WI38 (cell line): ENCODE results near the gene LRP2.

Experiments
- H3K4me3 ChIP-seq: 2 replicates; pipeline ENCODE4 v1.5.1; 2011; ENCODE audit warnings: low read depth, mild to moderate bottlenecking, control low read depth, low read length
- CTCF ChIP-seq: IDR thresholded peaks from 2 replicates; pipeline ENCODE4 v1.5.1; 2012; ENCODE audit warnings: low read depth, mild to moderate bottlenecking, control low read depth, low read length

Gene LRP2

GRCh38 chr2:169108099-169108884, 254.0 kb downstream of the LRP2 start:
- no peak for TF ChIP-seq CTCF
- no peak overlapping the region for H3K4me3 ChIP-seq

- TF ChIP-seq CTCF = no peak
- no peak overlapping the region for H3K4me3 ChIP-seq
These were observed 254.7 kb downstream of the LRP2 start for GRCh38 chr2:169107645-169108044.

GRCh38 chr2:169106563-169107545, 255.5 kb downstream of the LRP2 start:
- no peak for TF ChIP-seq CTCF
- no peak overlapping the region for H3K4me3 ChIP-seq

- no peak for TF ChIP-seq CTCF
- H3K4me3 ChIP-seq = no peak overlapping the region
These were observed 256.2 kb downstream of the LRP2 start for GRCh38 chr2:169106134-169106533.

DNA sequence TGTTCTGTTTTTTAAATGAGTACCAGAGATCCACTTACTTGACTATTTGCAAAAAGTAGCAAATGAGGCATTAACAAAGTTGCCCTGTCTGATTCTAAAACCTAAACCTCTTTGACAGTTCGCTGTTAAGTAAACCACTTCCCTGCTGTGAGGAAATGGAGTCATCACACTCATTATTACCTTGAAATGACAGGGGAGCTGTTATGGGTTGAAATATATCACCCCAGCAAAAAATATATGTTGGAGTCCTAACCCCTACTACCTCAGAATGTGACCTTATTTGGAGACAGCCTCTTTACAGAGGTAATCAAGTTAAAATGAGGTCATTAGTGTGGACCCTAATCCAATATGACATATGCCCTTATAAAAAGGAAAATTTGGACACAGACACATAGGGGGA, 256.9 kb downstream of the LRP2 start:
- H3K4me3 ChIP-seq = no peak overlapping the region
- no peak for TF ChIP-seq CTCF

GRCh38 chr2:169104848-169105247, 257.5 kb downstream of the LRP2 start:
- no peak overlapping the region for H3K4me3 ChIP-seq

More at GRCh38 chr2:169104848-169105247, 257.5 kb downstream of the LRP2 start:
- no peak for TF ChIP-seq CTCF
